ENCODE measurements around the gene ZBTB48.
A peak's percentile ranks its signal among the peaks of the same experiment; 100 is the strongest.

- peak in 1 of 4 experiments; percentile 12 for TF ChIP-seq CTCF (IDR thresholded peaks at IDR 0.05)
- peak; percentile 95 to 96 for TF ChIP-seq POLR2A (IDR thresholded peaks at IDR 0.05)
Measured at GRCh38 chr1:6579374-6580118, at the start of gene ZBTB48.

All from uterus (tissue), 2 donors.